Left lobe of liver (tissue), 1 donor: ENCODE measurements around the gene ANKRD28. TPM values are rescaled to one million over a fixed set of nuclear protein-coding genes. Genes with fewer than 3 reads are reported as not detected.

ENCODE experiments used
- total RNA-seq: library from RNA; stranded (reverse); gene quantifications from one replicate; pipeline ENCODE4 v1.2.1, GENCODE V29; 2021
- donor health status: DM: no; HTN: yes; CAD: no.

The ANKRD28 gene
- total RNA-seq, 1 donor from 2014 or later, result 27.2 TPM

Other genes starting within 250 kb of the ANKRD28 start
- gene HACL1, start 196.4 kb downstream of the ANKRD28 start, total RNA-seq, result 45.2 TPM
- 57.4 TPM for gene BTD, start 196.2 kb downstream of the ANKRD28 start, total RNA-seq